Suprapubic skin (tissue), 4 donors: ENCODE results near the gene ST8SIA5.

ENCODE experiments used
- CTCF ChIP-seq, 2 donors: fragments of 200-600 bp in 1 of 2; fragments of 450-650 bp in 1 of 2; sonication (generic) in 1 of 2; IDR thresholded peaks; one replicate each; pipeline ENCODE4 v1.5.1; 2016 to 2019; ENCODE audit warnings: antibody characterized with exemption in 2 of 2, mild to moderate bottlenecking in 1 of 2, moderate library complexity in 1 of 2
- EP300 ChIP-seq: sonication (generic); formaldehyde crosslinking; IDR thresholded peaks from one replicate; pipeline ENCODE4 v1.6.1; 2017; ENCODE audit warnings: antibody characterized with exemption
- POLR2A ChIP-seq, 2 donors: fragments of 450-650 bp; IDR thresholded peaks; one replicate each; pipeline ENCODE4 v1.6.1; 2017; ENCODE audit warnings: antibody characterized with exemption in 2 of 2, mild to moderate bottlenecking in 2 of 2, moderate library complexity in 2 of 2
- POLR2AphosphoS5 ChIP-seq, 3 donors: sonication (generic); formaldehyde crosslinking; IDR thresholded peaks; one replicate each; pipeline ENCODE4 v1.6.1; 2017; ENCODE audit warnings: antibody characterized with exemption in 3 of 3

- no peak for TF ChIP-seq CTCF (IDR thresholded peaks at IDR 0.05)
- no peak for TF ChIP-seq POLR2A (IDR thresholded peaks at IDR 0.05)
- no peak for TF ChIP-seq POLR2AphosphoS5 (IDR thresholded peaks at IDR 0.05)
- TF ChIP-seq EP300 = no peak
These were observed 30.8 kb upstream of the ST8SIA5 start for GRCh38 chr18:46787674-46788073.
